ENCODE data around the gene TMEM131. TPM values are rescaled to one million over a fixed set of nuclear protein-coding genes. Genes with fewer than 3 reads are reported as not detected.

Gene TMEM131
- total RNA-seq, 1 experiment from 2014 or later = 5.9 TPM

DNA sequence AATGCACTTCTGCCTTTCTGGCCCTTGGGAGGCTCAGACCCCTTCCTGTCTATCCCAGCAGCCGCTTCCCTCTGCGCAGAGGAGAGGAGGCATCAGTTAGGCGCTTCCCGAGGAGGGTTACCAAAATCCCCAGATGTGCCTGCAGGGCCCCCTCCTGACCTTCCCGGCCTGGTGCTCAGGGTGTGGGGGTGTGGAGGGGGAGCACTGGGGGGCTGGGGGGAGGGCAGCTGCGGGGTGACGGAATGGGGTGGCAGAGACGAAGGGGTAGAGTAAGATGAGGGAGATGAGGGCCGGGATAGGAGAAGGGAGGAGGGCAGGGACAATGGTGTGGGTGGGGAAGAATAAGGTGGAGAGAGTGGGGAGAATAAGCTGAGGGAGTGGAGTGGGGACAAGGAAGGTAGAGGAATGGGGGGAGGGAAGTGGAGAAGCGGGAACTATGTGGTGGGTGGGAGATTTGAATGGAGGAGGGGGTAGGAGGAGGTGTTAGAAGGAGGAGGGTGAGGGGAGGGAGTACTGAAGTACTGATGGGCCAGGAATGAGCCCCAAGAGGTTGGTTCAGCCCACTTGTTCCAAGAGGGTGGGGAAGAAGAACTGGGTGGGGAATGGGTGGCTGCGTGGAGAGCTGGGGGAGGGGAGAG is 288.9 kb downstream of the TMEM131 start:
- Histone ChIP-seq H3K27me3 (no peaks in the 10 kb centered on the region; the same call in 1 of the 2 replicates), H3K4me3 (no peak overlapping the region), H3K9me3 (no peaks in the 10 kb centered on the region), H3K36me3 (no peaks in the 10 kb centered on the region)
- no peak for DNase-seq

Other genes with a start within 250 kb of the TMEM131 start
- not detected in 2 replicates for gene VWA3B, start 91.2 kb upstream of the TMEM131 start, total RNA-seq (2014; rRNA removed; shearing (Covaris generic); ENCODE audit: low replicate concordance)

Measured in MG63 (cell line).